ENCODE measurements around the gene CDADC1.

DNA sequence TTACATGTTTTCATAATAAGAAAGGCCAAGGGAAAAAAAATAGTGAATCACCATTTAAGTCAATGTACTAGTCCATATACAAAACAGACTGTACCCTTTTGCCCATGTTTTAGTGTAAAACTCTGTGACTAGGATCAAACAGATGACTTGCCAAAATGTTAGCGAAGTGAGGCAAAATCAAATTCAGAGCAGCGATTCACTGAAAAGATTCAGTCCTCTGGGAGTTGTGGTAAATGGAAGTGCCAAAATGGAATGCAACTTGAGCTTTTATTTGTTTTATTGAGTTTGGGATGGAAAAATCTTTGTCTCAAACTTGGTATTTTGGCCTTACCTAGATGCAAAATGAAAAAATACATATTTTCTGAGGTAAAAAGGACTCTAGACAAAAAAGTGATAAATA, 9.1 kb downstream of the CDADC1 start:
- TF ChIP-seq, protein P1, sequence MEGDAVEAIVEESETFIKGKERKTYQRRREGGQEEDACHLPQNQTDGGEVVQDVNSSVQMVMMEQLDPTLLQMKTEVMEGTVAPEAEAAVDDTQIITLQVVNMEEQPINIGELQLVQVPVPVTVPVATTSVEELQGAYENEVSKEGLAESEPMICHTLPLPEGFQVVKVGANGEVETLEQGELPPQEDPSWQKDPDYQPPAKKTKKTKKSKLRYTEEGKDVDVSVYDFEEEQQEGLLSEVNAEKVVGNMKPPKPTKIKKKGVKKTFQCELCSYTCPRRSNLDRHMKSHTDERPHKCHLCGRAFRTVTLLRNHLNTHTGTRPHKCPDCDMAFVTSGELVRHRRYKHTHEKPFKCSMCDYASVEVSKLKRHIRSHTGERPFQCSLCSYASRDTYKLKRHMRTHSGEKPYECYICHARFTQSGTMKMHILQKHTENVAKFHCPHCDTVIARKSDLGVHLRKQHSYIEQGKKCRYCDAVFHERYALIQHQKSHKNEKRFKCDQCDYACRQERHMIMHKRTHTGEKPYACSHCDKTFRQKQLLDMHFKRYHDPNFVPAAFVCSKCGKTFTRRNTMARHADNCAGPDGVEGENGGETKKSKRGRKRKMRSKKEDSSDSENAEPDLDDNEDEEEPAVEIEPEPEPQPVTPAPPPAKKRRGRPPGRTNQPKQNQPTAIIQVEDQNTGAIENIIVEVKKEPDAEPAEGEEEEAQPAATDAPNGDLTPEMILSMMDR (IDR thresholded peaks at IDR 0.05; ENCODE audit: insufficient read depth, low read length, poor library complexity, severe bottlenecking) = no peak
- TF ChIP-seq EZH2phosphoT487 (conservative IDR thresholded peaks at IDR 0.05; ENCODE audit: low read length) = no peak
